Stimulated activated CD8-positive, alpha-beta memory T cell treated with anti-CD3 and anti-CD28 coated beads, Interleukin-12 subunit alpha, Interleukin-12 subunit beta, amount 100 ng/mL, for 24 hours (primary cell): ENCODE measurements around the gene RNF13.

ENCODE experiments used
- DNase-seq: peaks from one replicate; pipeline ENCODE4 v3.0.0-alpha.2; 2020; ENCODE audit errors: extremely low read depth

The RNF13 gene

GRCh38 chr3:149992416-149993058 is 179.5 kb downstream of the RNF13 start:
- DNase-seq, result no peak

GRCh38 chr3:149998946-149999345 is 185.9 kb downstream of the RNF13 start:
- DNase-seq, result no peak

- DNase-seq, result no peak
These were observed 186.4 kb downstream of the RNF13 start for GRCh38 chr3:149999421-149999820.

- DNase-seq, result no peak
These were observed 187.6 kb downstream of the RNF13 start for GRCh38 chr3:150000641-150001040.

- no peak for DNase-seq
These were observed 192.5 kb downstream of the RNF13 start for GRCh38 chr3:150005243-150006112.

- DNase-seq, result no peak
These were observed 193.8 kb downstream of the RNF13 start for GRCh38 chr3:150006794-150007193.
